HFFc6 (cell line): ENCODE results near the gene WDR7. TPM values are rescaled to one million over a fixed set of nuclear protein-coding genes. Genes with fewer than 3 reads are reported as not detected.

ENCODE experiments used
- DNase-seq: peaks from one replicate; pipeline ENCODE4 v3.0.0-alpha.2; 2018
- H3K27ac Mint-ChIP-seq: 2 replicates; pipeline ENCODE4 v1.8.0; 2020; ENCODE audit warnings: mild to moderate bottlenecking, mixed read lengths
- H3K27me3 Mint-ChIP-seq: 2 replicates; pipeline ENCODE4 v1.8.0; 2021; ENCODE audit warnings: mild to moderate bottlenecking, moderate library complexity, mixed read lengths; ENCODE audit not compliant: insufficient read depth
- H3K36me3 Mint-ChIP-seq: 2 replicates; pipeline ENCODE4 v1.8.0; 2021; ENCODE audit warnings: low read depth, mixed read lengths
- H3K4me1 Mint-ChIP-seq: 2 replicates; pipeline ENCODE4 v1.8.0; 2020; ENCODE audit warnings: low read depth, mixed read lengths
- H3K4me3 Mint-ChIP-seq: 2 replicates; pipeline ENCODE4 v1.8.0; 2020; ENCODE audit warnings: mild to moderate bottlenecking, moderate library complexity, mixed read lengths
- H3K9me3 Mint-ChIP-seq: 2 replicates; pipeline ENCODE4 v1.8.0; 2020; ENCODE audit warnings: mild to moderate bottlenecking, mixed read lengths
- CTCF ChIP-seq: fragments of 200-600 bp; sonication (generic); IDR thresholded peaks from 2 replicates; pipeline ENCODE4 v1.5.0; 2021; ENCODE audit warnings: antibody characterized with exemption, mild to moderate bottlenecking
- total RNA-seq, 6 experiments: library from RNA; stranded (reverse); fragmentation: NEBNext Ultra II Directional; extraction: Animal tissue kit (Norgen Biotek cat#: 25700); gene quantifications; 2 replicates in 1 of 6; 3 replicates in 5 of 6; pipeline ENCODE4 v1.2.3, GENCODE V29; 2021

WDR7 gene
- total RNA-seq, 6 experiments from 2014 or later = 14.0 to 19.7 (median 16.6) TPM

GRCh38 chr18:56658261-56658660, 7.1 kb downstream of the WDR7 start:
- no peak for TF ChIP-seq CTCF
- no peak for DNase-seq
- no peak overlapping the region for H3K27ac Mint-ChIP-seq
- H3K4me3 Mint-ChIP-seq = no peak overlapping the region
- H3K36me3 Mint-ChIP-seq = peaks cover 14% of the 10 kb centered on the region; the same call in 1 of the 2 replicates
- H3K27me3 Mint-ChIP-seq = no peaks in the 10 kb centered on the region
- peaks cover 26% of the 10 kb centered on the region for H3K4me1 Mint-ChIP-seq
- H3K9me3 Mint-ChIP-seq = no peaks in the 10 kb centered on the region

GRCh38 chr18:56659111-56659510, 8.0 kb downstream of the WDR7 start:
- no peak for TF ChIP-seq CTCF
- Mint-ChIP-seq H3K4me3 (no peak overlapping the region), H3K4me1 (peaks cover 22% of the 10 kb centered on the region), H3K9me3 (no peaks in the 10 kb centered on the region), H3K36me3 (peaks cover 12% of the 10 kb centered on the region; the same call in 1 of the 2 replicates), H3K27ac (no peak overlapping the region), H3K27me3 (no peaks in the 10 kb centered on the region)
- DNase-seq = no peak

DNA sequence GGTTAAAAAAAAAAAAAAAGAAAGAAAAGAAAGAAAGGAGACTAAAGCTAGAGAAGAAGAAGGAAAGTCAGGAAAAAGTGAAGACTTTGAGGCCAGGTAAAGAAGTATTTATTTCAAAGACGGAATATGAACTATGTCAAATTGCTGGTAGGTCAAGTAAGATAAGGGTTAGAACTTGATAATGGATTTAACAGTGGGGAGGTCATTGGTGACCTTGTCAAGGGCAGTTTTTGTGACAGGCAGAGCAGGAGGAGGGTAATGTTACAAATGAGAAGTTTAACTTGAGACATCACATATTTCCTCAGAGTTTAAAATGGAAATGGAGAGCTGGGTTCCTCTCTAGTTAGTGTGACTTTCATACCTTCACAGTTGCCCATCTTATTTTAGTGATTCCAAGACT, 9.5 kb downstream of the WDR7 start:
- H3K27me3 Mint-ChIP-seq = no peaks in the 10 kb centered on the region
- no peak overlapping the region for H3K27ac Mint-ChIP-seq
- no peak for TF ChIP-seq CTCF
- DNase-seq = no peak
- H3K36me3 Mint-ChIP-seq = peaks cover 12% of the 10 kb centered on the region; the same call in 1 of the 2 replicates
- H3K4me3 Mint-ChIP-seq = no peak overlapping the region
- peaks cover 22% of the 10 kb centered on the region for H3K4me1 Mint-ChIP-seq
- no peaks in the 10 kb centered on the region for H3K9me3 Mint-ChIP-seq

- Mint-ChIP-seq H3K4me1 (peaks cover 22% of the 10 kb centered on the region), H3K27ac (no peak overlapping the region), H3K9me3 (no peaks in the 10 kb centered on the region), H3K4me3 (no peak overlapping the region), H3K27me3 (no peaks in the 10 kb centered on the region), H3K36me3 (peaks cover 12% of the 10 kb centered on the region; the same call in 1 of the 2 replicates)
- TF ChIP-seq CTCF = no peak
- DNase-seq = no peak
These were observed 10.4 kb downstream of the WDR7 start for GRCh38 chr18:56661360-56662062.

DNA sequence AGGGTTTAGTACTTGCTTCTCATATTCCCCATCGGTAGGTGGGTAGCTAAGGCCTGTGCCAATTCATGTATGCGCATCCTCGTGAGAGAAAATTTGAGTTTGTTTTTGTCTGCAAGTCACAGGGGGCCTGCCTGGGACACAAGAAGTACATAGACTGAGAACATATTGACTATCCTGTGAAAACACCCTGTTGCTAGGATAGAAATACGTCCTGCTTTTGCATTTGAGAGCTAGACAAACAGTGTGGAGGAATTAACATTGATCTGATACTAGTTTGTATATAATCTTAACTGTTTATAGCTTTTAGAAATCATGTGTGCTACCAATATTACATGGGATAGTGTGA, 10.9 kb downstream of the WDR7 start:
- Mint-ChIP-seq H3K9me3 (no peaks in the 10 kb centered on the region), H3K4me3 (no peak overlapping the region)
- no peak for TF ChIP-seq CTCF

More for the DNA sequence above, 10.9 kb downstream of the WDR7 start:
- peaks cover 22% of the 10 kb centered on the region for H3K4me1 Mint-ChIP-seq
- H3K27ac Mint-ChIP-seq = no peak overlapping the region
- no peaks in the 10 kb centered on the region for H3K27me3 Mint-ChIP-seq
- no peak for DNase-seq
- H3K36me3 Mint-ChIP-seq = peaks cover 12% of the 10 kb centered on the region; the same call in 1 of the 2 replicates
